ENCODE results near the gene ETV6. TPM values are rescaled to one million over a fixed set of nuclear protein-coding genes. Genes with fewer than 3 reads are reported as not detected.

ETV6 gene
- polyA plus RNA-seq, 1 donor (not counting 4 experiments of a cell fraction or from before 2014, with no cell fraction given), result 5.3 TPM

GRCh38 chr12:11764837-11765236 is 115.4 kb downstream of the ETV6 start:
- Histone ChIP-seq H3K27me3 (ENCODE audit: control insufficient read depth, extremely low read depth, insufficient read depth, low read length) (no peaks in the 10 kb centered on the region), H3K27ac (ENCODE audit: control insufficient read depth, insufficient read depth, low read length) (no peak overlapping the region), H3K9me1 (ENCODE audit: control insufficient read depth, extremely low read depth, insufficient read depth, low read length) (no peaks in the 10 kb centered on the region), H3K4me2 (ENCODE audit: control insufficient read depth, extremely low read depth, insufficient read depth, low read depth, low read length) (no peak overlapping the region), H3K9me3 (ENCODE audit: control insufficient read depth, low read depth, low read length) (no peaks in the 10 kb centered on the region), H3K4me3 (ENCODE audit: control insufficient read depth in 2 of 3, extremely low read depth in 1 of 3, insufficient read depth in 2 of 3, low read depth in 1 of 3, low read length in 3 of 3) (no peak overlapping the region), H3K36me3 (ENCODE audit: control insufficient read depth in 2 of 2, extremely low read depth in 1 of 2, insufficient read depth in 2 of 2, low read length in 2 of 2) (no peaks in the 10 kb centered on the region), H3K4me1 (ENCODE audit: control insufficient read depth, extremely low read depth, insufficient read depth, low read length) (no peaks in the 10 kb centered on the region), H4K20me1 (ENCODE audit: control insufficient read depth, extremely low read depth, insufficient read depth, low read length) (no peaks in the 10 kb centered on the region), H3K79me2 (ENCODE audit: control insufficient read depth, insufficient read depth, low read length) (no peaks in the 10 kb centered on the region), H3K9ac (ENCODE audit: control insufficient read depth, extremely low read depth, insufficient read depth, low read length) (no peak overlapping the region), H2AFZ (ENCODE audit: control insufficient read depth, low read length) (no peak overlapping the region)
- TF ChIP-seq EZH2 (IDR thresholded peaks at IDR 0.05; ENCODE audit: low read length), result no peak
- TF ChIP-seq, protein P1, sequence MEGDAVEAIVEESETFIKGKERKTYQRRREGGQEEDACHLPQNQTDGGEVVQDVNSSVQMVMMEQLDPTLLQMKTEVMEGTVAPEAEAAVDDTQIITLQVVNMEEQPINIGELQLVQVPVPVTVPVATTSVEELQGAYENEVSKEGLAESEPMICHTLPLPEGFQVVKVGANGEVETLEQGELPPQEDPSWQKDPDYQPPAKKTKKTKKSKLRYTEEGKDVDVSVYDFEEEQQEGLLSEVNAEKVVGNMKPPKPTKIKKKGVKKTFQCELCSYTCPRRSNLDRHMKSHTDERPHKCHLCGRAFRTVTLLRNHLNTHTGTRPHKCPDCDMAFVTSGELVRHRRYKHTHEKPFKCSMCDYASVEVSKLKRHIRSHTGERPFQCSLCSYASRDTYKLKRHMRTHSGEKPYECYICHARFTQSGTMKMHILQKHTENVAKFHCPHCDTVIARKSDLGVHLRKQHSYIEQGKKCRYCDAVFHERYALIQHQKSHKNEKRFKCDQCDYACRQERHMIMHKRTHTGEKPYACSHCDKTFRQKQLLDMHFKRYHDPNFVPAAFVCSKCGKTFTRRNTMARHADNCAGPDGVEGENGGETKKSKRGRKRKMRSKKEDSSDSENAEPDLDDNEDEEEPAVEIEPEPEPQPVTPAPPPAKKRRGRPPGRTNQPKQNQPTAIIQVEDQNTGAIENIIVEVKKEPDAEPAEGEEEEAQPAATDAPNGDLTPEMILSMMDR (optimal IDR thresholded peaks at IDR 0.05 in 1 of 3, IDR thresholded peaks at IDR 0.05 in 1 of 3, conservative IDR thresholded peaks at IDR 0.05 in 1 of 3; ENCODE audit: extremely low read depth in 1 of 3, insufficient read depth in 2 of 3, low read length in 3 of 3), result no peak
- dilution Hi-C loops (cut with MboI; ENCODE audit: extremely low pct_ligation_motif_present, low sequenced_read_pairs), result no loop called here
- FAIRE-seq, result no peak
- no peak for DNase-seq (ENCODE audit: low read depth, low spot score)

DNA sequence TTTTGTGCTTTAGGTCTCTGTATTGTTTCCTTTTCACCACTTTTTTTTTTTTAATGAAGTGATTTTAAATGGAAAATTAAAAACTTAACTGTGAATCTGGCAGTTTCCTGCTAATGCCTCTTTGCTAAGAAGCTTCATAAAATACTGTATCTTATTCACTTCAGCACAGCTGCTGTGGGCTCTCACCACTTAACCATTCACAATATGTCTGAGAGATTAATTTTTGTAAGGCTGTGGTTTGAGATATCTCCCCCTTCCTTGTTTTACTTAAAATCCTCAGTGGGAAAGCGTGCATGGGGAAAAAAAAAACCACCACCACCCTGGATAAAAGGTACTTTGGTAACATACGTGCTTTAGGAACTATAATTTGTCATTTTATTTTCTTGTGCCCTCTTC is 115.9 kb downstream of the ETV6 start:
- no peak overlapping the region for H2AFZ ChIP-seq (ENCODE audit: control insufficient read depth, low read length)
- FAIRE-seq, result no peak
- H3K36me3 ChIP-seq (ENCODE audit: control insufficient read depth in 2 of 2, extremely low read depth in 1 of 2, insufficient read depth in 2 of 2, low read length in 2 of 2), result no peaks in the 10 kb centered on the region
- no peaks in the 10 kb centered on the region for H3K79me2 ChIP-seq (ENCODE audit: control insufficient read depth, insufficient read depth, low read length)
- no peaks in the 10 kb centered on the region for H4K20me1 ChIP-seq (ENCODE audit: control insufficient read depth, extremely low read depth, insufficient read depth, low read length)
- dilution Hi-C loops (cut with MboI; ENCODE audit: extremely low pct_ligation_motif_present, low sequenced_read_pairs), result no loop called here
- H3K9me1 ChIP-seq (ENCODE audit: control insufficient read depth, extremely low read depth, insufficient read depth, low read length), result no peaks in the 10 kb centered on the region
- H3K4me2 ChIP-seq (ENCODE audit: control insufficient read depth, extremely low read depth, insufficient read depth, low read depth, low read length), result no peak overlapping the region
- H3K4me1 ChIP-seq (ENCODE audit: control insufficient read depth, extremely low read depth, insufficient read depth, low read length), result no peaks in the 10 kb centered on the region
- TF ChIP-seq, protein P1 (optimal IDR thresholded peaks at IDR 0.05 in 1 of 3, IDR thresholded peaks at IDR 0.05 in 1 of 3, conservative IDR thresholded peaks at IDR 0.05 in 1 of 3; ENCODE audit: extremely low read depth in 1 of 3, insufficient read depth in 2 of 3, low read length in 3 of 3), result no peak
- TF ChIP-seq EZH2 (IDR thresholded peaks at IDR 0.05; ENCODE audit: low read length), result no peak
- DNase-seq (ENCODE audit: low read depth, low spot score), result no peak
- H3K27ac ChIP-seq (ENCODE audit: control insufficient read depth, insufficient read depth, low read length), result no peak overlapping the region
- no peaks in the 10 kb centered on the region for H3K27me3 ChIP-seq (ENCODE audit: control insufficient read depth, extremely low read depth, insufficient read depth, low read length)
- no peak overlapping the region for H3K4me3 ChIP-seq (ENCODE audit: control insufficient read depth in 2 of 3, extremely low read depth in 1 of 3, insufficient read depth in 2 of 3, low read depth in 1 of 3, low read length in 3 of 3)
- H3K9me3 ChIP-seq (ENCODE audit: control insufficient read depth, low read depth, low read length), result no peaks in the 10 kb centered on the region
- no peak overlapping the region for H3K9ac ChIP-seq (ENCODE audit: control insufficient read depth, extremely low read depth, insufficient read depth, low read length)
